ENCODE data around the gene COL8A2. TPM values are rescaled to one million over a fixed set of nuclear protein-coding genes. Genes with fewer than 3 reads are reported as not detected.

The COL8A2 gene
- total and polyA plus RNA-seq, 2 donors: 6.7 to 11.5 TPM

DNA sequence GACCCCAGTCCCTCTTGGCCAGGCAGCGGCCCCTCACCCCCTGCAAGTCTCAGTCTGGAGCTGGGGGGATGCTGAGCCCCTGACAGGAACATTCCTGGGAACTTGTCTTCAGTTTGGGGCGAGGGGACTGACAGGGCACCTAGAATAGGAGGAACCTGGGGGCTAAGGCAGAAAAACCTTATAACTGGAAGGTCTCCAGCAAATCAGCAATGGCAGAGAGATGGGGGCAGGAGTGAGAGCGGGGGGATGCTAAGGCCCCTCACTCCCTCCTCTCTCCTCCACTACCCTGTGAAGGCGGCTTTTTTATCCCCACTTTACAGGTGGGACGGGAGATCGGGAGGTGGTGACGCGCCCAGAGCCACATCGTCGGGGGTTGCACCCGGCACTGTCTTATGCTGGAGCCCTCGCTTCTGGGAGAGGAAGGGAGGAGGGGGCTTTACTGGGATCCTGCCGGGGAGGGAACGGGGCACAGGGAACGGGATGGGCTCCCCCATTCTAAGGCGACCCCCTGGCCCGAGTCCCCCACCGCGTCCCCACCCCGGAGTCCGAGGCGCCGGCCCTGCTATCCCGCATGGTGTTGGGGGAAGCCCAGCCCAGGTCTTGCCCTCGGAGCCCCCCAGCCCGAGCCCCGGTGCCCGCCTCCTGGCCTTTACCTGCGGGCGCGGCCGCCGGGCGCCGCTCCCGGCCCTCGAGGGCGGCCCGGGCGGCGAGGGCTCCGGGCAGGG lies 456 bp downstream of the COL8A2 start:
- no peaks in the 10 kb centered on the region for H3K9me3 ChIP-seq (ENCODE audit: control insufficient read depth in 2 of 2, insufficient read depth in 1 of 2, low read length in 1 of 2)
- H3K36me3 ChIP-seq (ENCODE audit: control insufficient read depth in 2 of 2, insufficient read depth in 2 of 2, low read length in 1 of 2): no peaks in the 10 kb centered on the region
- DNase-seq (ENCODE audit: low read depth in 6 of 9, low spot score in 9 of 9): no peak
- WGBS: 36% methylated on average over 42 of the region's 42 CpGs
- H3K27me3 ChIP-seq (ENCODE audit: control insufficient read depth in 2 of 2, insufficient read depth in 1 of 2, low read length in 1 of 2): peaks cover 31 to 60% of the 10 kb centered on the region in 2 donors
- H3K27ac ChIP-seq (ENCODE audit: low read depth in 1 of 2, low read length in 1 of 2): no peak overlapping the region
- H3K4me1 ChIP-seq (ENCODE audit: control insufficient read depth in 2 of 2, insufficient read depth in 2 of 2, low read length in 2 of 2): peaks cover 0 to 16% of the 10 kb centered on the region in 2 donors
- H3K4me3 ChIP-seq (ENCODE audit: low read length in 2 of 2): peak overlapping the region in 1 of 2 donors; percentile 45

DNA sequence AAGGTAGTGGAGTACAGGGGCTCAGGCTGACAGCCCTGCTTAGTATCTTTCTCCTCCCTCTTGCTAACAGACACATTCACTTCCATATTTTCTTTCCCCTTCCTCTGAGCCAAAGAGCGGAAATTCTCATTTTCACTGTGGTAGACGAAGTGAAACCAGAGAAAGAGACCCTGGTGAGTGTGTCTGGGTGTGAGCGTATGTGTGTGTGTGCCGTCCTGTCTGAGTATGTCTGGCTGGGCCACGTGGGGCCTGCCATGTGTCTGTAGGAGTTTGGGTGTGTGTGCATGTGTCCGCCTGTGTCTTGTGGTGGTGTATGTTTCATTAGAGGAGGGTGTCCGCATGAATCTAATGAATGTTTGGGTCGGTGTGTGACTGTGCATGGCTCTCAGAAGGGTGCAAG lies 1.7 kb downstream of the COL8A2 start:
- H3K27me3 ChIP-seq (ENCODE audit: control insufficient read depth in 2 of 2, insufficient read depth in 1 of 2, low read length in 1 of 2): peaks cover 31 to 58% of the 10 kb centered on the region in 2 donors
- peaks cover 0 to 16% of the 10 kb centered on the region in 2 donors for H3K4me1 ChIP-seq (ENCODE audit: control insufficient read depth in 2 of 2, insufficient read depth in 2 of 2, low read length in 2 of 2)
- H3K4me3 ChIP-seq (ENCODE audit: low read length in 2 of 2): no peak overlapping the region
- H3K36me3 ChIP-seq (ENCODE audit: control insufficient read depth in 2 of 2, insufficient read depth in 2 of 2, low read length in 1 of 2): no peaks in the 10 kb centered on the region
- WGBS: 49% methylated on average over 8 of the region's 8 CpGs
- no peaks in the 10 kb centered on the region for H3K9me3 ChIP-seq (ENCODE audit: control insufficient read depth in 2 of 2, insufficient read depth in 1 of 2, low read length in 1 of 2)
- DNase-seq (ENCODE audit: low read depth in 6 of 9, low spot score in 9 of 9): peak in 3 of 9 donors; percentile 8 to 50 (median 21)
- H3K27ac ChIP-seq (ENCODE audit: low read depth in 1 of 2, low read length in 1 of 2): no peak overlapping the region

DNA sequence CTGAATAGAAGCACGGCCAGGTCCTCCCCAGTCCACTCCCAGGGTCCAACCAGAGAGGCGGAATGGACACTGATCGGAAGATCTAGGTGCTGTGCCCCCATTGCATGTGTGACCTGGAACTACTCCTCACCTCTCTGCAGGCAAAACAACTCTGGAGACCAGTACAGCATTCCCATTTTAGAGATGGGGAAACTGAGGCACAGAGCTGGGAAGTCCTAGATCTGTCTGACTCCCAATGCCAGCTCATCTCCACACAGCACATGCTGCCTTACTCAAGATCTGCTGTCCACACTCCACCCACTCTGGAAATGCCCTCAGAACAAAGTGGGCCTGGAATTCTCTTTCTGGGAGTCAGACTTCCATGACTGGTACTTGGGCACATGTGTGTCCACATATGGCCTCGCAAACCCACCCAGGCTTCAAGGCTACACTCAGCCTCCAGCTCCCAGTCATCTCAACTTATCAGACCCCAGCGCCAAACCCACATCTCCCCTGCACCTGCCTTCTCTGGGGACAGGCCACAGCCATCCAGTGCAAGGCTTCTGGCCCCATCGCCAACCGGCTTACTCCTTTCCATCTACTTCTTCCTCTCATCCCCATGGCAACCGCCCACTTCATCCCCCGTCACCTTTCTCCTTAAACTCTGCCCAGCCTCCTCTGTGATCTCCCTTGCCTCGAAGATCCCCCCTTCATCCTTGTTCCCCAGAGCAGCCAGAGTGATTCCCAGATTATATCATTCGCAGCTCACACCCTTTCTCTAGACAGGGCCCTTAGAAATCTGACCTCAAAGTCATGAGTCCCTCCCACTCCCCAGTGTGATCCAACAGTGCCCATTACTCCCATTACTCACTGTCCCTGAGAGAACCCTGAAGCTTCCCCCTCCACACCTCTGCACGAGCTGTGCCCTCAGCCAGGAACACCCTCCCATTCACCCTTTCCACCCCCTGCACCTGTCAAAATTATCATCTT lies 2.7 kb downstream of the COL8A2 start:
- no peak overlapping the region for H3K4me3 ChIP-seq (ENCODE audit: low read length in 2 of 2)
- DNase-seq (ENCODE audit: low read depth in 6 of 9, low spot score in 9 of 9): no peak
- H3K27ac ChIP-seq (ENCODE audit: low read depth in 1 of 2, low read length in 1 of 2): no peak overlapping the region
- peaks cover 0 to 16% of the 10 kb centered on the region in 2 donors for H3K4me1 ChIP-seq (ENCODE audit: control insufficient read depth in 2 of 2, insufficient read depth in 2 of 2, low read length in 2 of 2)
- H3K9me3 ChIP-seq (ENCODE audit: control insufficient read depth in 2 of 2, insufficient read depth in 1 of 2, low read length in 1 of 2): no peaks in the 10 kb centered on the region
- no peaks in the 10 kb centered on the region for H3K36me3 ChIP-seq (ENCODE audit: control insufficient read depth in 2 of 2, insufficient read depth in 2 of 2, low read length in 1 of 2)
- 92% methylated on average over 12 of the region's 12 CpGs for WGBS
- peaks cover 31 to 55% of the 10 kb centered on the region in 2 donors for H3K27me3 ChIP-seq (ENCODE audit: control insufficient read depth in 2 of 2, insufficient read depth in 1 of 2, low read length in 1 of 2)

DNA sequence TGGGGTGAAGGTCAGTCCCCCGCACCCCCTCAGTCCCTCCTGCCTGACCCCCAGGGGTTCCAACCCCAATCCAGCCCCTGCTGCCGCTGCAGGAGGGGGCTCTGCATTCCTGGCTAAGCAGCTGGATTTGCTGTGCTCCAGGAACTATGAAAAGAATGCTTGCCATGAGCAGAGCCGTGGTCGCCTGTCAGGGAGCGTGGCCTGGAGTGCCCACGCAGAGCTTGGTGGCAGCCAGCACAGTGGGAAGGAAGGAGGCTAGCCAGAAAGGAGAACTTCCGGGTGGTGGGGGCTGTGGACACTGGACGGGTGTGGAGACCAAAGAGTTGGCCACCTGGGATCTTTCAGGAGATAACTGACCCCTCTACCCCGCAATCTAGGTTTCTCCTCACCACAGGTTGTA lies 5.6 kb downstream of the COL8A2 start:
- Histone ChIP-seq H3K4me1 (ENCODE audit: control insufficient read depth in 2 of 2, insufficient read depth in 2 of 2, low read length in 2 of 2) (peaks cover 0 to 9% of the 10 kb centered on the region in 2 donors), H3K9me3 (ENCODE audit: control insufficient read depth in 2 of 2, insufficient read depth in 1 of 2, low read length in 1 of 2) (no peaks in the 10 kb centered on the region), H3K4me3 (ENCODE audit: low read length in 2 of 2) (no peak overlapping the region), H3K27ac (ENCODE audit: low read depth in 1 of 2, low read length in 1 of 2) (no peak overlapping the region), H3K36me3 (ENCODE audit: control insufficient read depth in 2 of 2, insufficient read depth in 2 of 2, low read length in 1 of 2) (no peaks in the 10 kb centered on the region), H3K27me3 (ENCODE audit: control insufficient read depth in 2 of 2, insufficient read depth in 1 of 2, low read length in 1 of 2) (peaks cover 17 to 29% of the 10 kb centered on the region in 2 donors)
- no peak for DNase-seq (ENCODE audit: low read depth in 6 of 9, low spot score in 9 of 9)
- WGBS: 90% methylated on average over 9 of the region's 9 CpGs

DNA sequence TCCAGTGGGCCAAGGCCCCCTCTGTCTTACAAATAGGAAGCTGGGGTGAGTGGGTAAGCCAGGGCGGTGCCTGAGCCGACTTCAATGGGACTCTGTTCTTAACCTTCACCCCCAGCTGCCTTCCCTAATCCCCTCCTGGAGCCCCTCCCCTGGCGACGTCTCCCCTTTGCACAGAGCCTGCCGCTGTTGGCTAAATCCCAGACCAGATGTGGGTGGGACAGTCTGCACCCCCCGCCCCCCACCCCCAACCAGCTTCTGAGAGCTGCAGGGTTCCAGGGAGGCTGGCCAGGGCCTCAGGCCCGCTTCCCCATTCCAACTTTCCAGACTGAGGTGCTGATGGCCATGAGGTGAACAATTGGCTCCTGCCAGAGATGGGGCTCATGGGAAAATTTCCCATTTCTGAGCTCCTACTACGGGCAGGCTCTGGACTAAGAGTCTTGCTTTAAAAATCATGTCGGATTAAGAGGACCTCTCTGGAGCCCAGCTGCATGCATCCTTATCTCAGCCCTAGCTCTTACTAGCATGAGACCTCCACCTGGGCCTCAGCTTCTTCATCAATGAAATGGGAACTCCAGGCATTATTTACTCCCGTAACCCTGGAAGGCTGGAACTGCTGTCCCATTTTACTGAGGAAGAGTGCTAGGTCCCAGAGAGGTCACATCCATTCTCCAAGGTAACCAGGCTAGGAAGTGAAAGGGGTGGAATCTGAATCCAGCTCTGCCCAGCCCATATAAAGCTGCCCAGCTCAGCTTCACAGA lies 6.4 kb downstream of the COL8A2 start:
- Histone ChIP-seq H3K36me3 (ENCODE audit: control insufficient read depth in 2 of 2, insufficient read depth in 2 of 2, low read length in 1 of 2) (no peaks in the 10 kb centered on the region), H3K27me3 (ENCODE audit: control insufficient read depth in 2 of 2, insufficient read depth in 1 of 2, low read length in 1 of 2) (peaks cover 9 to 21% of the 10 kb centered on the region in 2 donors), H3K9me3 (ENCODE audit: control insufficient read depth in 2 of 2, insufficient read depth in 1 of 2, low read length in 1 of 2) (no peaks in the 10 kb centered on the region), H3K4me1 (ENCODE audit: control insufficient read depth in 2 of 2, insufficient read depth in 2 of 2, low read length in 2 of 2) (peaks cover 0 to 7% of the 10 kb centered on the region in 2 donors), H3K27ac (ENCODE audit: low read depth in 1 of 2, low read length in 1 of 2) (no peak overlapping the region), H3K4me3 (ENCODE audit: low read length in 2 of 2) (no peak overlapping the region)
- 95% methylated on average over 10 of the region's 10 CpGs for WGBS
- DNase-seq (ENCODE audit: low read depth in 6 of 9, low spot score in 9 of 9): no peak

DNA sequence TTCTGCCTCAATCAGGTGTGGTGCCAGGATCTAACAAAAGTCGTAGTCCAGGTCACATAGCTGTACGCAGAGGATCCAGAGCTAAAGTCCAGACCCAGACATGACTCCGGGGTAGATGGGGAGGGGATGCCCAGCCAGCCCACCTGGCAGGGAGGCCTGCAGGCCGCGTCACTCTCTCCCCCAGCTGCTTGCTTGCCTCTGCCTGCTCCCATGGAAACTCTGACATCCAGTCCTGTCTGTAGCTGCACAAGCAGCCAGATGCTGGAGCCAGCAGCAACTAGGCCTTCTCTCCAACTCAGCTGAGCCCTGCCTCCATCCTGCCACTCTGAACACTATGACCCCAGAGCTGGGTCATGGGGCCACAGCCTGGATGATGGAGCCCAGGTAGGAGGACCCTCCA lies 8.1 kb downstream of the COL8A2 start:
- Histone ChIP-seq H3K27ac (ENCODE audit: low read depth in 1 of 2, low read length in 1 of 2) (no peak overlapping the region), H3K27me3 (ENCODE audit: control insufficient read depth in 2 of 2, insufficient read depth in 1 of 2, low read length in 1 of 2) (peaks cover 0 to 4% of the 10 kb centered on the region in 2 donors), H3K9me3 (ENCODE audit: control insufficient read depth in 2 of 2, insufficient read depth in 1 of 2, low read length in 1 of 2) (no peaks in the 10 kb centered on the region), H3K4me3 (ENCODE audit: low read length in 2 of 2) (no peak overlapping the region), H3K4me1 (ENCODE audit: control insufficient read depth in 2 of 2, insufficient read depth in 2 of 2, low read length in 2 of 2) (no peaks in the 10 kb centered on the region), H3K36me3 (ENCODE audit: control insufficient read depth in 2 of 2, insufficient read depth in 2 of 2, low read length in 1 of 2) (no peaks in the 10 kb centered on the region)
- WGBS: 93% methylated on average over 5 of the region's 5 CpGs
- DNase-seq (ENCODE audit: low read depth in 6 of 9, low spot score in 9 of 9): no peak

DNA sequence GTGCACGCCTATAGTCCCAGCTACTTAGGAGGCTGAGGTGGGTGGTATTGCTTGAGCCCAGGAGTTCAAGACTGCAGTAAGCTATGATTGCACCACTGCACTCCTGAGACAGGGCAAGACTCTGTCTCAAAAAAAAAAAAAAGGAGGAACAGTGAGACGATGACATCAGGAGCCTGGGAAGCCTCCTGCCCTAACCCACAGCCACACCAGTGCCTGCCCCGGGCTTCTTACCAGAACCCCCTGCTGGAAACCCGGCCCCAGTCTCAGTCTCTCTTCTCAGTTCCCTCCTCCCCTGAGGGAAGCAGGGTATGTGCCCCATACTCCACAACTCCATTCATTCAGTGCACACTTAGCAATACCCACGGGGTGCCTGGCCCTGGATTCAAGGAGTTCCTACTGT lies 9.1 kb downstream of the COL8A2 start:
- Histone ChIP-seq H3K9me3 (ENCODE audit: control insufficient read depth in 2 of 2, insufficient read depth in 1 of 2, low read length in 1 of 2) (no peaks in the 10 kb centered on the region), H3K27me3 (ENCODE audit: control insufficient read depth in 2 of 2, insufficient read depth in 1 of 2, low read length in 1 of 2) (no peaks in the 10 kb centered on the region), H3K4me3 (ENCODE audit: low read length in 2 of 2) (no peak overlapping the region), H3K4me1 (ENCODE audit: control insufficient read depth in 2 of 2, insufficient read depth in 2 of 2, low read length in 2 of 2) (no peaks in the 10 kb centered on the region), H3K36me3 (ENCODE audit: control insufficient read depth in 2 of 2, insufficient read depth in 2 of 2, low read length in 1 of 2) (no peaks in the 10 kb centered on the region), H3K27ac (ENCODE audit: low read depth in 1 of 2, low read length in 1 of 2) (no peak overlapping the region)
- WGBS: 92% methylated on average over 5 of the region's 5 CpGs
- no peak for DNase-seq (ENCODE audit: low read depth in 6 of 9, low spot score in 9 of 9)

DNA sequence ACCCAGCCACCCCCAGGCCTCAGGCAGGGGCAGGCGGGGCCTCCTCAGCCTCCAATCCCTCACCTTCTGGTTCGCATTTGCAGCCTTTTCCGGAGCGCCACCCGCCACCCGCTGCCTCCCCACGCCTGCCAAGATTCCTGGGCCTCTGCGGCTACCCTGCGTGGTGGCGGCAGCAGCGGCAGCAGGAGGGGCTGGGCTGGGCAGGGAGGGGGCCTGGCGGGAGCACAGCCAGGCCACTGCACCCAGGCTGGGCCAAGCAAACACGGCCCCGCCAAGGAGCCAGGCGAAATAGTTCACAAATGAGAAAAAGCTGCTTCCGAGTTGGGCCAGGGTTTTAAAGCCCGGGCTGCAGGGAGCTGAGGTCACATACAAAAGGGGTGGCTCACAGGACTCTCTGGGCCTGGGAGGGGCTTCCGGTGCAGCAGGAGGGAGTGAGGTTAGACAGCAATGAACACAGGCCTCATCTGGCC lies 9.8 kb downstream of the COL8A2 start:
- Histone ChIP-seq H3K27me3 (ENCODE audit: control insufficient read depth in 2 of 2, insufficient read depth in 1 of 2, low read length in 1 of 2) (no peaks in the 10 kb centered on the region), H3K27ac (ENCODE audit: low read depth in 1 of 2, low read length in 1 of 2) (no peak overlapping the region), H3K4me3 (ENCODE audit: low read length in 2 of 2) (no peak overlapping the region), H3K4me1 (ENCODE audit: control insufficient read depth in 2 of 2, insufficient read depth in 2 of 2, low read length in 2 of 2) (no peaks in the 10 kb centered on the region), H3K36me3 (ENCODE audit: control insufficient read depth in 2 of 2, insufficient read depth in 2 of 2, low read length in 1 of 2) (no peaks in the 10 kb centered on the region), H3K9me3 (ENCODE audit: control insufficient read depth in 2 of 2, insufficient read depth in 1 of 2, low read length in 1 of 2) (no peaks in the 10 kb centered on the region)
- no peak for DNase-seq (ENCODE audit: low read depth in 6 of 9, low spot score in 9 of 9)
- 88% methylated on average over 18 of the region's 18 CpGs for WGBS
